Left lung (tissue), 10 donors: ENCODE data around the gene ADNP. TPM values are rescaled to one million over a fixed set of nuclear protein-coding genes. Genes with fewer than 3 reads are reported as not detected.

Source experiments
- ATAC-seq: fragments of 200-7000 bp; cut with Tn5 transposase; one replicate; pipeline ENCODE4 v1.9.1; 2020; ENCODE audit warnings: moderate library complexity
- DNase-seq, 4 donors: peaks; one replicate each; pipeline ENCODE4 v3.0.0-alpha.2; 2013 to 2020
- H3K27ac ChIP-seq, 2 donors: fragments of 200-600 bp; sonication (generic) in 1 of 2; one replicate each; pipeline versions ENCODE4 v1.5.0 to v1.8.0; 2020 to 2021
- H3K27me3 ChIP-seq, 2 donors: fragments of 200-600 bp; sonication (generic) in 1 of 2; one replicate each; pipeline versions ENCODE4 v1.5.0 to v1.8.0; 2020 to 2021
- H3K36me3 ChIP-seq, 2 donors: fragments of 200-600 bp; sonication (generic) in 1 of 2; one replicate each; pipeline versions ENCODE4 v1.5.0 to v1.8.0; 2020 to 2021
- H3K4me1 ChIP-seq, 2 donors: fragments of 200-600 bp; one replicate each; pipeline ENCODE4 v1.8.0; 2021
- H3K4me3 ChIP-seq, 2 donors: fragments of 200-600 bp; sonication (generic) in 1 of 2; one replicate each; pipeline versions ENCODE4 v1.5.0 to v1.8.0; 2020 to 2021; ENCODE audit warnings: mild to moderate bottlenecking in 1 of 2
- H3K9me3 ChIP-seq, 2 donors: fragments of 200-600 bp; sonication (generic) in 1 of 2; one replicate each; pipeline versions ENCODE4 v1.5.0 to v1.8.0; 2020 to 2021
- intact Hi-C, 2 donors: fragments of 100-400 bp; cut with DNase I; formaldehyde crosslinking; loops; one replicate each; pipeline versions ENCODE4 v1.11.2 to v1.14.2; 2022
- polyA plus RNA-seq, 6 donors: library from polyadenylated mRNA; unstranded; fragments of 120-200 nt; gene quantifications; one replicate each; pipeline ENCODE4 v1.2.1, GENCODE V29; 2013; ENCODE audit not compliant: insufficient read length in 6 of 6
- total RNA-seq, 2 donors: library from RNA; stranded (reverse); fragmentation: NEBNext Ultra II Directional; extraction: Animal tissue kit (Norgen Biotek cat#: 25700); gene quantifications; one replicate each; pipeline ENCODE4 v1.2.1, GENCODE V29; 2021
- TF ChIP-seq, protein P1 (sequence below), 2 donors: fragments of 200-600 bp; sonication (generic) in 1 of 2; IDR thresholded peaks; one replicate each; pipeline versions ENCODE4 v1.5.0 to v1.8.0; 2021; ENCODE audit warnings: antibody characterized with exemption in 2 of 2
- donor health status: DM: no; HTN: yes; CAD: no.
- donor health status: DM: no; HTN: no; CAD: no.

Gene ADNP
- total and polyA plus RNA-seq, 8 donors = 51.9 to 130 (median 112) TPM

DNA sequence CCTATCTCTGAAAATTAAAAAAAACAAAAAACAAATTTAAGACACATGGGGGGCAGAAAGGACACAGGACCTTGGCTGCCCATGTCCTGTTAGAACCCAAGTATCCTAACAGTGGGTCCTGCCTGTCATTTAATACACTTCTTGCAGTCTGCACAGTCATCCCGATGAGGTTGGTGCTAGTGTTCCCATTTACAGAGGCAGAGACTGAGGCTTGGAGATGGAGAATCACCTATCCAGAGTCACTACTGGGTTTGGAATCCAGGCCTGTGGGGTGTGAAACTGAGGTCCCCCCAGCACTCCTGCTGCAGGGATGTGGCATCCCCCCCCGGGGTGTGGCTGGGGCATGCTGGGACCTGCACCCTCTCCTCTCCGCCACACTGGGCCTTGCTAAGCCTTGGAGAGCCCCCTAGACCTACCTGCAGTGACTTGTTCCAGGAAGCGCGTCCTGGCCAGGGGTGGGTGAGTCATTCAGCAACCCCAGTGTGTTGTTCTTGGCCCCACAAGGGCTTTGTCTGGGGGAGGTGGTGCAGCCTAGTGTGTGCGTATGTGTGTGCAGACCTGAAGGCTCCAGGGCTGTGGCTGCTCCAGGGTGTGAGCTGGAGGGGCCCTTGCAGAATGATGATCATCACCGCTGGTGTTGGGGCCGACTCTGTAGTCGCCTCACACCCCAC, 86.7 kb downstream of the ADNP start:
- intact Hi-C loops = no loop called here
- Histone ChIP-seq H3K27ac (no peak overlapping the region), H3K4me1 (peaks cover 9 to 11% of the 10 kb centered on the region in 2 donors), H3K27me3 (no peaks in the 10 kb centered on the region), H3K4me3 (no peak overlapping the region), H3K36me3 (no peaks in the 10 kb centered on the region), H3K9me3 (no peaks in the 10 kb centered on the region)
- DNase-seq (peak in 1 of 4 donors; percentile 41), ATAC-seq (no peak)
- TF ChIP-seq, protein P1, sequence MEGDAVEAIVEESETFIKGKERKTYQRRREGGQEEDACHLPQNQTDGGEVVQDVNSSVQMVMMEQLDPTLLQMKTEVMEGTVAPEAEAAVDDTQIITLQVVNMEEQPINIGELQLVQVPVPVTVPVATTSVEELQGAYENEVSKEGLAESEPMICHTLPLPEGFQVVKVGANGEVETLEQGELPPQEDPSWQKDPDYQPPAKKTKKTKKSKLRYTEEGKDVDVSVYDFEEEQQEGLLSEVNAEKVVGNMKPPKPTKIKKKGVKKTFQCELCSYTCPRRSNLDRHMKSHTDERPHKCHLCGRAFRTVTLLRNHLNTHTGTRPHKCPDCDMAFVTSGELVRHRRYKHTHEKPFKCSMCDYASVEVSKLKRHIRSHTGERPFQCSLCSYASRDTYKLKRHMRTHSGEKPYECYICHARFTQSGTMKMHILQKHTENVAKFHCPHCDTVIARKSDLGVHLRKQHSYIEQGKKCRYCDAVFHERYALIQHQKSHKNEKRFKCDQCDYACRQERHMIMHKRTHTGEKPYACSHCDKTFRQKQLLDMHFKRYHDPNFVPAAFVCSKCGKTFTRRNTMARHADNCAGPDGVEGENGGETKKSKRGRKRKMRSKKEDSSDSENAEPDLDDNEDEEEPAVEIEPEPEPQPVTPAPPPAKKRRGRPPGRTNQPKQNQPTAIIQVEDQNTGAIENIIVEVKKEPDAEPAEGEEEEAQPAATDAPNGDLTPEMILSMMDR (IDR thresholded peaks at IDR 0.05) = no peak

DNA sequence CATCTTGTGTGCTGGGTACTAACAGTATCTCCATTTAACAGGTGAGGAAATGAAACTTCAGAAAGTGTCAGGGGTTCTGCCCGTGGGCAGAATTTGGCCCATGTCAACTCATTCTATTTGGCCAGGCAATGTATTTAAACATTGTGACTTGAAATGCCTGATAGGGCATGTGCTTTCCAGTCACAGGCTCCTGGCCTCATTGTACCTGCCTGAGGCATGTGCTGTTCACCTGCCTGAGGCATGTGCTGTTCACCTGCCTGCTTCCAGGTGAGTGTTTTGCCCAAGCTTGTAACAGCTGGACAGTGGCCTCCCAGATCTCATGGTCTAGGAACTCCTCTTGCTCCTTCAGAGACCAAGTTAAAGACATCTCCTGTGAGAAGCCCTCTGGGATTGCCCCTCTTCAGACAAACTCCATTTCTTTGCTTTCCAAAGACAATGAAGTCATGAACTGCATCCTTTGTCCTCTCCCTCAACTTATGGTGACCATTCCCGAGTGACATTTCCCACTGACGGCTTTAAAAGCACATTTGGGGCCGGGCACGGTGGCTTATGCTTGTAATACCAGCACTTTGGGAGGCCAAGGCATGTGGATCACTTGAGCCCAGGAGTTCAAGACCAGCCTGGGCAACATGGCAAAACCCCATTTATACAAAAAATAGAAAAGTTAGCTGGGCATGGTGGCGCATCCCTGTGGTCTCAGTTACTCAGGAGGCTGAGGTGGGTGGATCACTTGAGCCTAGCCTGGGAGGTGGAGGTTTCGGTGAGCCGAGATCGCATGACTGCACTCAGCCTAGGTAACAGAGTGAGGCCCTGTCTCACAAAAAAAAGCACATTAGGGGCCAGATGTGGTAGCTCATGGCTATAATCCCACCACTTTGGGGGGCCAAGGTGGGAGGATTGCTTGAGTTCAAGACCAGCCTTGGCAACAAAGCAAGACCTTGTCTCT, 87.6 kb downstream of the ADNP start:
- Histone ChIP-seq H3K27me3 (no peaks in the 10 kb centered on the region), H3K4me1 (peaks cover 3 to 5% of the 10 kb centered on the region in 2 donors), H3K27ac (no peak overlapping the region), H3K9me3 (no peaks in the 10 kb centered on the region), H3K4me3 (no peak overlapping the region), H3K36me3 (no peaks in the 10 kb centered on the region)
- no peak for ATAC-seq
- TF ChIP-seq, protein P1 (IDR thresholded peaks at IDR 0.05) = no peak
- intact Hi-C loops = no loop called here
- peak in 1 of 4 donors; percentile 28 for DNase-seq

GRCh38 chr20:50842821-50843220, 88.4 kb downstream of the ADNP start:
- no peaks in the 10 kb centered on the region for H3K36me3 ChIP-seq
- no peak overlapping the region for H3K4me3 ChIP-seq
- no peaks in the 10 kb centered on the region for H3K4me1 ChIP-seq
- intact Hi-C loops = no loop called here
- ATAC-seq (no peak), DNase-seq (peak in 1 of 4 donors; percentile 14)
- H3K27ac ChIP-seq = no peak overlapping the region
- no peaks in the 10 kb centered on the region for H3K27me3 ChIP-seq
- TF ChIP-seq, protein P1 (IDR thresholded peaks at IDR 0.05) = no peak
- H3K9me3 ChIP-seq = no peaks in the 10 kb centered on the region

Other genes starting within 250 kb of the ADNP start
- 1 to 10 TPM; 2.3 to 7.0 TPM for gene RIPOR3, start 239.9 kb downstream of the ADNP start, total RNA-seq
- gene RIPOR3, start 239.9 kb downstream of the ADNP start, polyA plus RNA-seq = 1 to 10 TPM; 2.0 to 4.0 (median 2.8) TPM
- 10 to 100 TPM; 23.5 to 37.3 TPM for gene PARD6B, start 199.9 kb downstream of the ADNP start, total RNA-seq
- 1 to 10 TPM; 5.1 to 9.0 (median 6.5) TPM for gene PARD6B, start 199.9 kb downstream of the ADNP start, polyA plus RNA-seq
- gene BCAS4, start 136.4 kb downstream of the ADNP start, total RNA-seq = 1 to 10 TPM; 2.9 to 4.6 TPM
- 1 to 10 TPM; 5.8 to 8.2 (median 7.2) TPM for gene BCAS4, start 136.4 kb downstream of the ADNP start, polyA plus RNA-seq
- 10 to 100 TPM; 31.9 to 33.0 TPM for gene DPM1, start 27.1 kb upstream of the ADNP start, total RNA-seq
- gene DPM1, start 27.1 kb upstream of the ADNP start, polyA plus RNA-seq = 10 to 100 TPM; 54.1 to 63.3 (median 57.3) TPM
- 1 to 10 TPM; 3.1 to 3.6 TPM for gene MOCS3, start 27.4 kb upstream of the ADNP start, total RNA-seq
- 1 to 10 TPM; 3.4 to 4.2 (median 3.8) TPM for gene MOCS3, start 27.4 kb upstream of the ADNP start, polyA plus RNA-seq
- gene KCNG1, start 91.7 kb upstream of the ADNP start, total RNA-seq = under 1 TPM; 0.31 to 0.70 TPM
- gene KCNG1, start 91.7 kb upstream of the ADNP start, polyA plus RNA-seq = 1 to 10 TPM in 2 of 6 donors, under 1 TPM in 4; 0.34 to 1.5 (median 0.69) TPM